Esophagus (tissue), 2 donors: ENCODE results near the gene SELENOO. TPM values are rescaled to one million over a fixed set of nuclear protein-coding genes. Genes with fewer than 3 reads are reported as not detected.

ENCODE experiments used
- H3K27ac ChIP-seq, 2 donors: one replicate each; pipeline ENCODE4 v1.5.1; 2013; ENCODE audit warnings: low read depth in 2 of 2, mild to moderate bottlenecking in 2 of 2, inconsistent platforms in 1 of 2, low read length in 1 of 2, moderate library complexity in 1 of 2
- H3K27me3 ChIP-seq, 2 donors: one replicate each; pipeline ENCODE4 v1.6.1; 2013; ENCODE audit warnings: low read length in 2 of 2, control low read depth in 1 of 2, mild to moderate bottlenecking in 1 of 2; ENCODE audit not compliant: insufficient read depth in 2 of 2, control insufficient read depth in 1 of 2
- H3K36me3 ChIP-seq, 2 donors: one replicate each; pipeline ENCODE4 v1.6.1; 2013; ENCODE audit warnings: low read length in 1 of 2; ENCODE audit not compliant: control insufficient read depth in 2 of 2, insufficient read depth in 2 of 2
- H3K4me1 ChIP-seq, 2 donors: one replicate each; pipeline ENCODE4 v1.6.1; 2013; ENCODE audit warnings: low read length in 1 of 2; ENCODE audit not compliant: control insufficient read depth in 2 of 2, insufficient read depth in 2 of 2
- H3K4me3 ChIP-seq, 2 donors: one replicate each; pipeline ENCODE4 v1.5.1; 2013; ENCODE audit warnings: low read length in 2 of 2, mild to moderate bottlenecking in 2 of 2, low read depth in 1 of 2, moderate library complexity in 1 of 2
- H3K9me3 ChIP-seq, 2 donors: one replicate each; pipeline ENCODE4 v1.6.1; 2013; ENCODE audit warnings: mild to moderate bottlenecking in 2 of 2, low read depth in 1 of 2, low read length in 1 of 2, moderate library complexity in 1 of 2; ENCODE audit not compliant: control insufficient read depth in 2 of 2, insufficient read depth in 1 of 2
- WGBS, 2 donors: extraction: QIAGEN DNeasy Blood & Tissue Kit; methylation state at CpG; one replicate each; pipeline ENCODE4 v1.1.7; 2013; 5-methylcytosine and 5-hydroxymethylcytosine counted together
- polyA plus RNA-seq, 2 donors: library from polyadenylated mRNA; stranded (reverse); fragments of 200-250 nt; gene quantifications; one replicate each; pipeline ENCODE4 v1.2.3, GENCODE V29; 2013
- donor health status: healthy with polysubstance abuse.
- donor health status: Bipolar disorder and iron deficiency.

The SELENOO gene
- polyA plus RNA-seq, 2 donors = 23.0 to 35.9 TPM

GRCh38 chr22:50178871-50179869 lies 21.6 kb upstream of the SELENOO start:
- H3K27me3 ChIP-seq = no peaks in the 10 kb centered on the region
- WGBS, 2 donors = 81 to 83% methylated on average over 63 to 64 of the region's 64 CpGs
- no peaks in the 10 kb centered on the region for H3K36me3 ChIP-seq

DNA sequence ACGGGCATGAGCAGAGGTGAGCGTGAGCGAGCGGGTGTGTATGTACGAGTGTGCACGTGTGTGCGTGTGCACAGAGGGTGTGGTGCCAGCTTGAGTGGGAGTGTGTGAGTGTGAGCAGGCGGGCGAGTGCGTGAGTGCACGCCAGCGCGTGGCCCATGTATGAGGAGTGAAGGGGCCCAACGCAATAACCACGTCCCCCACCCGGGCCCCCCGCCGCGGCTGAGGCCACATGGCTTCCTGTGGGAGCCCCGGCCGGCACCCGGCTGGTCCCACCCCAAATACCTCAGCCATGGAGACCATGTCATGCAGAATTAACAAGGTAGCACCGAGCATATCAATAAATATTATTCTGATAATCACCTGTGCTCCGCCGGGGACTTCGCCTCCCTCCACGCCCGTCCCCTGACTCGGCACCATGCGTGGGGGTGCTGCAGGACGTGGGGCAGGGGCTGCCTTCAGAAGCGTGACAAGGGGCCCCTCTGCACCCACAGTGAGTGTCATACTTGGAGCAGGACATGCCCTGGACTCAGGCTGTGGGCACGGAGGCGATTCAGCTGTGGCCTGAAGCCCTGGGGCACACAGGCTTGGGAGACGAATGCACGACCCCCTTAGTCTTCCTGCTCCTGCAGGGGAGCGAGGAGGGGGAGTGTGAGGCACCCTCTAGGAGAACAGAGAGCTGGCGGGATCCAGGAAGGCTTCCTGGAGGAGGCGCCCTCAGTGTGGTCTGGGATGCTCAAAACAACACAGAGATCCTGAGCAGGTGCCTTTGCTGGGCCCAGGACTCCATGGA lies 20.7 kb upstream of the SELENOO start:
- H3K9me3 ChIP-seq = no peaks in the 10 kb centered on the region
- no peaks in the 10 kb centered on the region for H3K27me3 ChIP-seq
- H3K36me3 ChIP-seq = no peaks in the 10 kb centered on the region
- peaks cover 10 to 21% of the 10 kb centered on the region in 2 donors for H3K4me1 ChIP-seq
- WGBS, 2 donors = 70 to 79% methylated on average over 38 to 39 of the region's 39 CpGs
- H3K27ac ChIP-seq = no peak overlapping the region
- no peak overlapping the region for H3K4me3 ChIP-seq

More at GRCh38 chr22:50178871-50179869, 21.6 kb upstream of the SELENOO start:
- Histone ChIP-seq H3K9me3 (no peaks in the 10 kb centered on the region), H3K27ac (no peak overlapping the region), H3K4me1 (peaks cover 10 to 17% of the 10 kb centered on the region in 2 donors), H3K4me3 (no peak overlapping the region)

DNA sequence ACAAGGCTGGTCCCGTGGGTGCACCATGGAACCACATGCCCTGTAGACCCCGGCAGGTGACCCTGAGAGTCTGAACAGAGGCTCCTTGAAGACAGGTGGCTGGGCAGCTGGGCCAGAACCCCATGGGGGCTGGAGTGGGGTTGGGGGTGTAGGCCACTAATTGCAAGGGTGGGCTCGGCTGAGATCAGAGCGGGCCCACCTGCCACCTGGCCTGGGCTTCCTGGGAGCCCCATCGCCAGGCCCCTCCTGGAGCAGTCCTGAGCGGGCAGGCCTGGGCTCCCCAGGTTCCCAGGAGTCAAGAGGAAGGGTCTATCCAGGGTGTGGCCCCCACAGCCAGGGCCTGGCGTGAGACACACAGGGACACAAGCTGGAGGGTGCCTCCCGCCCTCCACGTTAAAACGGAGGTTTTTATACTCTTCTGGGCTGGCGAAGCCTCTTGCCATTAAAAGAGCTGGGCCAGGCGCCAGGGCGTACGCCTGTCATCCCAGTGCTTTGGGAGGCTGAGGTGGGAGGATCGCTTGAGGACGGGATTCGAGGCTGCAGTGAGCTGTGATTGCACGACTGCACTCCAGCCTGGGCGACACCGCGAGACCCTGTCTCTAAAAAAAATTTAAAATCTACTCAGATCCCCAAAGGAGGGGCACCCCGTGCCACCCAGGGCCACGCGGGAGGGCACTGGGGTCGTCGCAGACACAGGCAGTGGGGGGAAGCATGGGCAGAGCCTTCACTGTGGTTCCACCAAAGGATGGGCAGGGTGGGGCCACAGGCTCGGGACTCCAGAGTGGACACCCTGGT lies 19.9 kb upstream of the SELENOO start:
- no peak overlapping the region for H3K27ac ChIP-seq
- no peaks in the 10 kb centered on the region for H3K27me3 ChIP-seq
- no peak overlapping the region for H3K4me3 ChIP-seq
- peaks cover 10 to 21% of the 10 kb centered on the region in 2 donors for H3K4me1 ChIP-seq
- H3K9me3 ChIP-seq = no peaks in the 10 kb centered on the region
- H3K36me3 ChIP-seq = no peaks in the 10 kb centered on the region
- WGBS, 2 donors = 91% methylated on average over 27 of the region's 27 CpGs

GRCh38 chr22:50182176-50183081 lies 18.4 kb upstream of the SELENOO start:
- peaks cover 13 to 30% of the 10 kb centered on the region in 2 donors for H3K4me1 ChIP-seq
- no peaks in the 10 kb centered on the region for H3K36me3 ChIP-seq
- H3K27me3 ChIP-seq = no peaks in the 10 kb centered on the region
- no peak overlapping the region for H3K4me3 ChIP-seq
- H3K27ac ChIP-seq = no peak overlapping the region
- WGBS, 2 donors = 68 to 70% methylated on average over 31 of the region's 31 CpGs
- no peaks in the 10 kb centered on the region for H3K9me3 ChIP-seq

DNA sequence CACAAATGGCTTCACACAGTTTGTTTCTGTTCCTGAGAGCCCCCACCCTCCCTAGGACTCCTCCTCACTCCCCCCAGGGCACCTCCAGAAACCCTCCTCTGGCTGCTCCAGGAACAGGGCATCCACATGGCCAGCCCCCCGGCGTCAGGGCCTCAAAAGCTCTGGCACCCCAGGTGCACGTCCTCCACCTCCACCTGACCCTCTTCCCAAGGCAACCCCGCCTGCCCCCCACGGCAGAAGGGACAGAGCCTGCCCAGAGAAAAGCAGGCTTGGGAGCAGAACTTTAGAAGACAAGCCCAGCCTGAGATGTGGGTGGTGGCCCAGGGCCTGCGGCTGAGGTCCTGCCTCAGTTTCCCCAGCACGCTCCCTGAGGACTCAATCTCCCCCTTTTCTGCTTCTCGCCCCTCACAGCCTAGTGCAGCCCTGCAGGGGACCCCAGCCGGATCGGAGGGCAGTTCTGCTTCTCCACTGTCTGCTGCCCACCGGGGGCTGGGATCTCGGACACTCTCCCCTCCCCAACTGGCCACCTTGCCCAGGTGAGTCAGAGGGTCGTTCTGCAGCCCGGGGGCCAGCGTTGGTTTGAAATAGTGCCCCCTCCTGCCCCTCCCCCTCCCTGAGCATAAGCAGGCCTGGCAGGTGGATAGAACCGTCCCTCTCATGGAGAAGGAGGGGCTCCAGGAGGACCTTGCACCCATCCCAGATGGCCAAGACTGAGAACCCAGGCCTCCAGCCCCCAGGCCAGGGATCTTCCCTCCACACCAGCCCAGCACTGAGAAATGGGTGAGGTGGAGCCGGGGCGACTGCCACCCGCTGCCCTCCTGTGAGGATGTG lies 17.5 kb upstream of the SELENOO start:
- 65 to 73% methylated on average over 19 of the region's 19 CpGs for WGBS, 2 donors
- Histone ChIP-seq H3K4me1 (peaks cover 13 to 30% of the 10 kb centered on the region in 2 donors), H3K36me3 (no peaks in the 10 kb centered on the region), H3K4me3 (no peak overlapping the region), H3K27ac (peak overlapping the region in 1 of 2 donors; percentile 39), H3K27me3 (no peaks in the 10 kb centered on the region), H3K9me3 (no peaks in the 10 kb centered on the region)

- Histone ChIP-seq H3K4me1 (peaks cover 13 to 34% of the 10 kb centered on the region in 2 donors), H3K27ac (no peak overlapping the region), H3K4me3 (peak overlapping the region in 1 of 2 donors; percentile 47), H3K27me3 (no peaks in the 10 kb centered on the region), H3K9me3 (no peaks in the 10 kb centered on the region), H3K36me3 (peaks cover 0 to 5% of the 10 kb centered on the region in 2 donors)
- WGBS, 2 donors = 46 to 53% methylated on average over 32 of the region's 32 CpGs
Measured at GRCh38 chr22:50184004-50184901, 16.6 kb upstream of the SELENOO start.

DNA sequence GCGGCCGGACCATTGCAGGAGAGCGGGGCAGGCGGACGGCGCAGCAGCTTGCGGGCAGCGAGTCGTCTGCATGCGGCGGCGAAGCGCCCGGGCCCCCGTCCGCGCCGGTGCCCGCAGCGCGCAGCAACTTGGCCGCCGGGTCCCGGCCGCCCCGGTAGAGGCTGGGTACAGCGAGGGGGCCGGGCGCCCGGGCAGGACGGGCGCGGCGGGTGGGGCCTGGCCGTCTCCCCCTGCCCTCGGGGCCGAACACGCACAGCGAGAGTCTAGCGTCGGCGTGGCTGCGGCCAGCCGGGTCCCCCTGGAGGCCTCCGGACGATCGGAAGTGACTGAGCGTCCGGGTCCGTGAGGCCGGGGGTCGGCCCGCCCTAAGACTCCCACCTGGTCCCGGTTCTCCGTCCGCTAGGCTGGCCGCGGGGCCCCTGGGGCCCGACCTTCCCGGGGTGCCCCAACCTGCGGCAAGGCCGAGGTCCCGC lies 15.9 kb upstream of the SELENOO start:
- 17 to 22% methylated on average over 42 to 63 of the region's 63 CpGs for WGBS, 2 donors
- Histone ChIP-seq H3K4me3 (peak overlapping the region; percentile 47 to 81), H3K36me3 (peaks cover 0 to 6% of the 10 kb centered on the region in 2 donors), H3K9me3 (no peaks in the 10 kb centered on the region), H3K27ac (peak overlapping the region in 1 of 2 donors; percentile 6), H3K4me1 (peaks cover 13 to 39% of the 10 kb centered on the region in 2 donors), H3K27me3 (no peaks in the 10 kb centered on the region)
